PC-3 (cell line): ENCODE results near the gene PDP2.
"Not testable (repeated sequence)": the region's sequence is repeated elsewhere in the genome, so short reads cannot be mapped to it uniquely, and the experiment has no call there.

Experiments
- CTCF ChIP-seq: fragments of 300-600 bp; sonication (generic); conservative IDR thresholded peaks from 2 replicates; pipeline ENCODE4 v1.5.1; 2017; ENCODE audit warnings: antibody characterized with exemption, low read depth, mild to moderate bottlenecking, low read length
- EZH2 ChIP-seq: fragments of 300-600 bp; sonication (generic); IDR thresholded peaks from one replicate; pipeline ENCODE4 v1.6.1; 2017; ENCODE audit warnings: antibody characterized with exemption, mild to moderate bottlenecking, low read length; ENCODE audit not compliant: unreplicated experiment
- EZH2phosphoT487 ChIP-seq: fragments of 300-600 bp; sonication (generic); IDR thresholded peaks from 2 replicates; pipeline ENCODE4 v1.6.1; 2018; ENCODE audit warnings: mild to moderate bottlenecking, antibody characterized with exemption, low read length, borderline replicate concordance

GRCh38 chr16:66871363-66871762, 9.0 kb upstream of the PDP2 start:
- not testable (repeated sequence) for TF ChIP-seq CTCF, EZH2phosphoT487, EZH2
